ENCODE measurements around the gene KIF3B. TPM values are rescaled to one million over a fixed set of nuclear protein-coding genes. Genes with fewer than 3 reads are reported as not detected.

KIF3B gene
- total RNA-seq, 1 experiment from 2014 or later: 49.0 TPM

DNA sequence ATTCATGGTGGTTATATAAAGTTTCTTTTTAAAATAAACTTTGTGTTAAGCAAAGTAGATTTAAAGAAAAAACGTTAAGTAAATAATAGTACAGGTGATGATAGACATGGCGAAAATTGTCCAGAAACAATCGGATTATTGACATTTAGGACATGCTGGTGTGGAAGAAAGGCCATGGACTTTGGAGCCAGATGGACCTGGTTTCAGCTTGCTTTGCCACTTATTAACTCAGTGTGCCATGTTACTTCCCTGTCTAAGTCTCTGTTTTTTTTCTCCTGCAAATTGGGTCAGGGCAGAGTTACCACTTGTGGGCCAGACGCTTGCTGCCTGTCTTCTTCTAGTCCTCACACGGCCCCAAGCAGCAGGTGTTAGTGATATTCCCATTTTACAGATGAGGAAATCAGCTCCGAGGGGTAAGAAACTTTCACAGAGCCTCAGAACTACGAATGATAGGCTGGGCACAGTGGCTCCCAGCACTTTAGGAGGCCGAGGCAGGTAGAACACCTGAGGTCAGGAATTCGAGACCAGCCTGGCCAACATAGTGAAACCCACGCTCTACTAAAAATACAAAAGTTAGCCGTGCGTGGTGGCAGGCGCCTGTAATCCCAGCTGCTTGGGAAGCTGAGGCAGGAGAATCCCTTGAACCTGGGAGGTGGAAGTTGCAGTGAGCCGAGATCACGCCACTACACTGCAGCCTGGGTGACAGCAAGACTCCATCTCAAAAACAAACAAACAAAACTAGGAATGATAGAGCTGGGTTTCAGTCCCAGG, 12.4 kb downstream of the KIF3B start:
- Histone ChIP-seq H3K9me3 (no peaks in the 10 kb centered on the region), H3K4me3 (ENCODE audit: low read depth, low read length) (no peak overlapping the region), H3K4me1 (peaks cover 52% of the 10 kb centered on the region), H3K36me3 (ENCODE audit: control insufficient read depth, insufficient read depth, low read length) (no peaks in the 10 kb centered on the region), H3K27me3 (replicated peaks; ENCODE audit: control insufficient read depth, insufficient read depth, low read length) (no peaks in the 10 kb centered on the region)
- Mint-ChIP-seq H3K27ac (ENCODE audit: unreplicated experiment) (peak overlapping the region; percentile 81), H3K4me3 (ENCODE audit: unreplicated experiment) (peak overlapping the region; percentile 54), H3K27me3 (ENCODE audit: insufficient read depth, unreplicated experiment) (no peaks in the 10 kb centered on the region), H3K36me3 (ENCODE audit: insufficient read depth, unreplicated experiment) (peaks cover 12% of the 10 kb centered on the region), H3K4me1 (ENCODE audit: low read depth, unreplicated experiment) (peaks cover 36% of the 10 kb centered on the region), H3K9me3 (ENCODE audit: unreplicated experiment) (no peaks in the 10 kb centered on the region)
- peak; percentile 90 to 94 for DNase-seq
- intact Hi-C loops (cut with micrococcal nuclease; ENCODE audit: unreplicated experiment): loop anchor here (1.0 to 2.0 kb wide), 6 partner anchors 13 to 83 kb away; partner anchors contain the start of genes ASXL1, KIF3B, PLAGL2 and POFUT1
- no TSS peak for BruUV-seq (replicated peaks)
- TF ChIP-seq CTCF (IDR thresholded peaks at IDR 0.05; ENCODE audit: insufficient read depth in 1 of 2, low read depth in 1 of 2, low read length in 1 of 2, severe bottlenecking in 1 of 2, unreplicated experiment in 1 of 2): no peak
- ChIA-PET CTCF (interaction anchor here (0.8 to 1.3 kb wide), 4 partner anchors 33 to 133 kb away, joined by 3 to 4 read pairs (median 4); no protein-coding TSS in a partner anchor), POLR2A (interaction anchor here (0.5 to 0.9 kb wide), 5 partner anchors 36 to 970 kb away, joined by 3 to 5 read pairs (median 4); no protein-coding TSS in a partner anchor)

- Mint-ChIP-seq H3K4me1 (ENCODE audit: low read depth, unreplicated experiment) (peaks cover 23% of the 10 kb centered on the region), H3K4me3 (ENCODE audit: unreplicated experiment) (no peak overlapping the region), H3K36me3 (ENCODE audit: insufficient read depth, unreplicated experiment) (peaks cover 12% of the 10 kb centered on the region), H3K9me3 (ENCODE audit: unreplicated experiment) (no peaks in the 10 kb centered on the region), H3K27ac (ENCODE audit: unreplicated experiment) (peak overlapping the region; percentile 12), H3K27me3 (ENCODE audit: insufficient read depth, unreplicated experiment) (no peaks in the 10 kb centered on the region)
- Histone ChIP-seq H3K4me1 (peaks cover 39% of the 10 kb centered on the region), H3K36me3 (ENCODE audit: control insufficient read depth, insufficient read depth, low read length) (no peaks in the 10 kb centered on the region), H3K27me3 (replicated peaks; ENCODE audit: control insufficient read depth, insufficient read depth, low read length) (no peaks in the 10 kb centered on the region), H3K9me3 (no peaks in the 10 kb centered on the region), H3K4me3 (ENCODE audit: low read depth, low read length) (no peak overlapping the region)
- CTCF ChIA-PET: interaction anchor here (0.5 kb wide), 1 partner anchor 78 kb away, joined by 3 read pairs; no protein-coding TSS in a partner anchor
- no peak for TF ChIP-seq CTCF (IDR thresholded peaks at IDR 0.05; ENCODE audit: insufficient read depth in 1 of 2, low read depth in 1 of 2, low read length in 1 of 2, severe bottlenecking in 1 of 2, unreplicated experiment in 1 of 2)
- no peak for DNase-seq
- no TSS peak for BruUV-seq (replicated peaks)
- POLR2A ChIA-PET: interaction anchor here (0.8 kb wide), 1 partner anchor 64 kb away, joined by 3 read pairs; no protein-coding TSS in a partner anchor
- intact Hi-C loops (cut with micrococcal nuclease; ENCODE audit: unreplicated experiment): no loop called here
Observed at GRCh38 chr20:32291166-32291565, 13.7 kb downstream of the KIF3B start.

DNA sequence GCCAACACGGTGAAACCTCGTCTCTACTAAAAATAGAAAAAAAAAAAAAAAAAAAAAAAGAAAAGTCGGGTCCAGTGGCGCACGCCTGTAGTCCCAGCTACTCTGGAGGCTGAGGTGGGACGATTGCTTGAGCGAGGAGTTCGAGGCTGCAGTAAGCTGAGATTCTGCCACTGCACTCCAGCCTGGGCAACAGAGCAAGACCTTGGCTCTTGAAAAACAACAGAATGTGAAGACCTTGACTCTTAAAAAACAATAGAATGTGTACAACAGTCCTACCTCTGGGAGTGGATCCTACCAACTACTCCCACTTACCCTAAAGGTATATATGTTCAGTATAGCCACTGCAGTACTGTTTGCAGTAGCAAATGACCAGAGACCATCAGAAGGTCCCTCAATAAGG, 15.1 kb downstream of the KIF3B start:
- H3K4me3 Mint-ChIP-seq (ENCODE audit: unreplicated experiment): no peak overlapping the region
- no peak overlapping the region for H3K4me3 ChIP-seq (ENCODE audit: low read depth, low read length)
- H3K36me3 Mint-ChIP-seq (ENCODE audit: insufficient read depth, unreplicated experiment): peaks cover 12% of the 10 kb centered on the region
- H3K36me3 ChIP-seq (ENCODE audit: control insufficient read depth, insufficient read depth, low read length): no peaks in the 10 kb centered on the region; the same call in 1 of the 2 replicates
- intact Hi-C loops (cut with micrococcal nuclease; ENCODE audit: unreplicated experiment): no loop called here
- no peak for TF ChIP-seq CTCF (IDR thresholded peaks at IDR 0.05; ENCODE audit: insufficient read depth in 1 of 2, low read depth in 1 of 2, low read length in 1 of 2, severe bottlenecking in 1 of 2, unreplicated experiment in 1 of 2)
- no peaks in the 10 kb centered on the region for H3K9me3 Mint-ChIP-seq (ENCODE audit: unreplicated experiment)
- ChIA-PET POLR2A (no interaction called here), CTCF (no interaction called here)
- no peak for DNase-seq
- no peak overlapping the region for H3K27ac Mint-ChIP-seq (ENCODE audit: unreplicated experiment)
- no TSS peak for BruUV-seq (replicated peaks)
- peaks cover 25% of the 10 kb centered on the region for H3K4me1 ChIP-seq
- peaks cover 34% of the 10 kb centered on the region for H3K4me1 Mint-ChIP-seq (ENCODE audit: low read depth, unreplicated experiment)
- H3K9me3 ChIP-seq: no peaks in the 10 kb centered on the region
- no peaks in the 10 kb centered on the region for H3K27me3 Mint-ChIP-seq (ENCODE audit: insufficient read depth, unreplicated experiment)
- H3K27me3 ChIP-seq (replicated peaks; ENCODE audit: control insufficient read depth, insufficient read depth, low read length): no peaks in the 10 kb centered on the region
